ENCODE measurements around the gene BBX.

Gene BBX

DNA sequence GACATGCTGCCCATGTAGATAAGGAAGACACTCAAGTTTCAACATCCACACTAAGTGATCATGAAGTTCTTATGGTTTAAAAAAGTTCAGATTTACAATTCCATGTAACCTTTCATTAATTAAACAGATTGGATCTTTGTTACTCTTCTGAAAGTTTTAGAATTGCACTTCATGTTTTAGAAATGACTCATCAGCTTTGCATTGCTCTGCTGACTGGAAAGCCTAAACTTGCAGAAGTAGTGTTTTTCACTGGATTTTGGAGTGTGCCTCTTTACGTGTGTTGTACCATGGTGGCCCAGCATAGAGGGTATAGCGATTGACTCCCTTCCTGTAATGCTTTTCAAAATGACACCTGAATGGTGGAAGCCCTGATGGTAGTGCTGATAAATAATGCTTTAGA lies 157.9 kb downstream of the BBX start:
- no peak for ATAC-seq
- TF ChIP-seq ZFP3 (CRISPR knock-in tag; IDR thresholded peaks at IDR 0.05): no peak
- no peak for TF ChIP-seq ISL1 (CRISPR knock-in tag; IDR thresholded peaks at IDR 0.05)
- TF ChIP-seq ZC3H10 (CRISPR knock-in tag; IDR thresholded peaks at IDR 0.05): no peak
- TF ChIP-seq, protein P1, sequence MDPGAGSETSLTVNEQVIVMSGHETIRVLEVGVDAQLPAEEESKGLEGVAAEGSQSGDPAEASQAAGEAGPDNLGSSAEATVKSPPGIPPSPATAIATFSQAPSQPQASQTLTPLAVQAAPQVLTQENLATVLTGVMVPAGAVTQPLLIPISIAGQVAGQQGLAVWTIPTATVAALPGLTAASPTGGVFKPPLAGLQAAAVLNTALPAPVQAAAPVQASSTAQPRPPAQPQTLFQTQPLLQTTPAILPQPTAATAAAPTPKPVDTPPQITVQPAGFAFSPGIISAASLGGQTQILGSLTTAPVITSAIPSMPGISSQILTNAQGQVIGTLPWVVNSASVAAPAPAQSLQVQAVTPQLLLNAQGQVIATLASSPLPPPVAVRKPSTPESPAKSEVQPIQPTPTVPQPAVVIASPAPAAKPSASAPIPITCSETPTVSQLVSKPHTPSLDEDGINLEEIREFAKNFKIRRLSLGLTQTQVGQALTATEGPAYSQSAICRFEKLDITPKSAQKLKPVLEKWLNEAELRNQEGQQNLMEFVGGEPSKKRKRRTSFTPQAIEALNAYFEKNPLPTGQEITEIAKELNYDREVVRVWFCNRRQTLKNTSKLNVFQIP (CRISPR knock-in tag; IDR thresholded peaks at IDR 0.05; ENCODE audit: borderline replicate concordance, low read depth): no peak
- TF ChIP-seq CSDC2 (CRISPR knock-in tag; IDR thresholded peaks at IDR 0.05): no peak
- TF ChIP-seq ARNTL (CRISPR knock-in tag; IDR thresholded peaks at IDR 0.05; ENCODE audit: borderline replicate concordance, low read depth): no peak
- TF ChIP-seq OSR1 (CRISPR knock-in tag; IDR thresholded peaks at IDR 0.05): no peak
- TF ChIP-seq ZFP30 (CRISPR knock-in tag; IDR thresholded peaks at IDR 0.05): no peak

DNA sequence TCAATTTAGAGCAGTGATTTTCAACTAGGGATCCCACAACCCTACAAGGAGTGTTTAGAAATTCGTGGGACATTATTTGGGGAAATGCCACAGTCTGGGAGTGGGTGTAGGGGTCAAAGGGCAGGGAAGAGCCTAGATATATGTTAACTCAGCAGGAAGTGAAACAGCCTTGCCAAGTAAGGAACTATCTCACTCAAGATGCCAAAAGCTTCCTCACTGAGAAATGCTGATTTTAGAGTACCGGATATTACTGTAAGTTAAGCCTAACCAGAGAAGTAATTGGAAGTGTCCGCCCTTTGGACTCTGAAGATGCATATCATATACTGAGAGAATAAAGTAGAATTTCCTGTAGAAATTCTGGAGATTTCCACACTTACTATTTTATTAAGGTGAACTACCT lies 158.6 kb downstream of the BBX start:
- no peak for ATAC-seq
- TF ChIP-seq ZFP30 (CRISPR knock-in tag; IDR thresholded peaks at IDR 0.05) (no peak), ZNF70 (CRISPR knock-in tag; IDR thresholded peaks at IDR 0.05) (no peak), GLIS3 (CRISPR knock-in tag; IDR thresholded peaks at IDR 0.05) (no peak), BACH2 (CRISPR knock-in tag; IDR thresholded peaks at IDR 0.05; ENCODE audit: borderline replicate concordance) (no peak), SNAI2 (CRISPR knock-in tag; IDR thresholded peaks at IDR 0.05) (no peak)
- TF ChIP-seq, protein P2, sequence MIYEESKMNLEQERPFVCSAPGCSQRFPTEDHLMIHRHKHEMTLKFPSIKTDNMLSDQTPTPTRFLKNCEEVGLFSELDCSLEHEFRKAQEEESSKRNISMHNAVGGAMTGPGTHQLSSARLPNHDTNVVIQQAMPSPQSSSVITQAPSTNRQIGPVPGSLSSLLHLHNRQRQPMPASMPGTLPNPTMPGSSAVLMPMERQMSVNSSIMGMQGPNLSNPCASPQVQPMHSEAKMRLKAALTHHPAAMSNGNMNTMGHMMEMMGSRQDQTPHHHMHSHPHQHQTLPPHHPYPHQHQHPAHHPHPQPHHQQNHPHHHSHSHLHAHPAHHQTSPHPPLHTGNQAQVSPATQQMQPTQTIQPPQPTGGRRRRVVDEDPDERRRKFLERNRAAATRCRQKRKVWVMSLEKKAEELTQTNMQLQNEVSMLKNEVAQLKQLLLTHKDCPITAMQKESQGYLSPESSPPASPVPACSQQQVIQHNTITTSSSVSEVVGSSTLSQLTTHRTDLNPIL (CRISPR knock-in tag; IDR thresholded peaks at IDR 0.05; ENCODE audit: low read depth): no peak
- TF ChIP-seq, protein P3, sequence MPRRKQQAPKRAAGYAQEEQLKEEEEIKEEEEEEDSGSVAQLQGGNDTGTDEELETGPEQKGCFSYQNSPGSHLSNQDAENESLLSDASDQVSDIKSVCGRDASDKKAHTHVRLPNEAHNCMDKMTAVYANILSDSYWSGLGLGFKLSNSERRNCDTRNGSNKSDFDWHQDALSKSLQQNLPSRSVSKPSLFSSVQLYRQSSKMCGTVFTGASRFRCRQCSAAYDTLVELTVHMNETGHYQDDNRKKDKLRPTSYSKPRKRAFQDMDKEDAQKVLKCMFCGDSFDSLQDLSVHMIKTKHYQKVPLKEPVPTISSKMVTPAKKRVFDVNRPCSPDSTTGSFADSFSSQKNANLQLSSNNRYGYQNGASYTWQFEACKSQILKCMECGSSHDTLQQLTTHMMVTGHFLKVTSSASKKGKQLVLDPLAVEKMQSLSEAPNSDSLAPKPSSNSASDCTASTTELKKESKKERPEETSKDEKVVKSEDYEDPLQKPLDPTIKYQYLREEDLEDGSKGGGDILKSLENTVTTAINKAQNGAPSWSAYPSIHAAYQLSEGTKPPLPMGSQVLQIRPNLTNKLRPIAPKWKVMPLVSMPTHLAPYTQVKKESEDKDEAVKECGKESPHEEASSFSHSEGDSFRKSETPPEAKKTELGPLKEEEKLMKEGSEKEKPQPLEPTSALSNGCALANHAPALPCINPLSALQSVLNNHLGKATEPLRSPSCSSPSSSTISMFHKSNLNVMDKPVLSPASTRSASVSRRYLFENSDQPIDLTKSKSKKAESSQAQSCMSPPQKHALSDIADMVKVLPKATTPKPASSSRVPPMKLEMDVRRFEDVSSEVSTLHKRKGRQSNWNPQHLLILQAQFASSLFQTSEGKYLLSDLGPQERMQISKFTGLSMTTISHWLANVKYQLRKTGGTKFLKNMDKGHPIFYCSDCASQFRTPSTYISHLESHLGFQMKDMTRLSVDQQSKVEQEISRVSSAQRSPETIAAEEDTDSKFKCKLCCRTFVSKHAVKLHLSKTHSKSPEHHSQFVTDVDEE (CRISPR knock-in tag; IDR thresholded peaks at IDR 0.05): no peak

DNA sequence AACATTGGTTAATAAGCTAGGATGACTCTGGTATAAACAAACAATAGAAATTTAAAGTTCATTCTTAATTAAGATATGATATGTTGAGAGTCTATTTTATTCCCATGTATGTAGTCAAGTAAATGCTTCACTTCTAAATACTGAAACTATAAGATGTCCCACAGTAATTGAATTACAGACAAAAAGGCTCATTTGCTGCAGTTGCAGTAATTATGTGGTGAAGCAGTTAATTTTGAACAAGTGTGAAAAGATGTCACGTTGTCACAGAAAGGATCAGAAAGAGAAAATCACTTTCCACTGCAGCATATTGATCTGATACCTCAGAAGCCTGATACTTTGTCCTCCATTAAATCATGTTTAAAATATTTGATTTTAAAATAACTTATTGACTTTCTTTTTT lies 159.8 kb downstream of the BBX start:
- TF ChIP-seq ISL1 (CRISPR knock-in tag; IDR thresholded peaks at IDR 0.05): no peak
- no peak for TF ChIP-seq RARB (CRISPR knock-in tag; IDR thresholded peaks at IDR 0.05)
- TF ChIP-seq, protein P2 (CRISPR knock-in tag; IDR thresholded peaks at IDR 0.05; ENCODE audit: low read depth): no peak
- TF ChIP-seq CSDC2 (CRISPR knock-in tag; IDR thresholded peaks at IDR 0.05): no peak
- no peak for TF ChIP-seq ZNF8 (CRISPR knock-in tag; IDR thresholded peaks at IDR 0.05)
- no peak for TF ChIP-seq TCF4 (CRISPR knock-in tag; IDR thresholded peaks at IDR 0.05; ENCODE audit: borderline replicate concordance)
- TF ChIP-seq, protein P1 (CRISPR knock-in tag; IDR thresholded peaks at IDR 0.05; ENCODE audit: borderline replicate concordance, low read depth): no peak
- no peak for TF ChIP-seq SNAI2 (CRISPR knock-in tag; IDR thresholded peaks at IDR 0.05)
- TF ChIP-seq ARNTL (CRISPR knock-in tag; IDR thresholded peaks at IDR 0.05; ENCODE audit: borderline replicate concordance, low read depth): no peak
- TF ChIP-seq, protein P3 (CRISPR knock-in tag; IDR thresholded peaks at IDR 0.05): no peak
- TF ChIP-seq ZFP3 (CRISPR knock-in tag; IDR thresholded peaks at IDR 0.05): no peak
- TF ChIP-seq ZC3H10 (CRISPR knock-in tag; IDR thresholded peaks at IDR 0.05): no peak
- TF ChIP-seq, protein P4, sequence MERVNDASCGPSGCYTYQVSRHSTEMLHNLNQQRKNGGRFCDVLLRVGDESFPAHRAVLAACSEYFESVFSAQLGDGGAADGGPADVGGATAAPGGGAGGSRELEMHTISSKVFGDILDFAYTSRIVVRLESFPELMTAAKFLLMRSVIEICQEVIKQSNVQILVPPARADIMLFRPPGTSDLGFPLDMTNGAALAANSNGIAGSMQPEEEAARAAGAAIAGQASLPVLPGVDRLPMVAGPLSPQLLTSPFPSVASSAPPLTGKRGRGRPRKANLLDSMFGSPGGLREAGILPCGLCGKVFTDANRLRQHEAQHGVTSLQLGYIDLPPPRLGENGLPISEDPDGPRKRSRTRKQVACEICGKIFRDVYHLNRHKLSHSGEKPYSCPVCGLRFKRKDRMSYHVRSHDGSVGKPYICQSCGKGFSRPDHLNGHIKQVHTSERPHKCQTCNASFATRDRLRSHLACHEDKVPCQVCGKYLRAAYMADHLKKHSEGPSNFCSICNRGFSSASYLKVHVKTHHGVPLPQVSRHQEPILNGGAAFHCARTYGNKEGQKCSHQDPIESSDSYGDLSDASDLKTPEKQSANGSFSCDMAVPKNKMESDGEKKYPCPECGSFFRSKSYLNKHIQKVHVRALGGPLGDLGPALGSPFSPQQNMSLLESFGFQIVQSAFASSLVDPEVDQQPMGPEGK (CRISPR knock-in tag; IDR thresholded peaks at IDR 0.05; ENCODE audit: borderline replicate concordance): no peak
- no peak for TF ChIP-seq GLIS3 (CRISPR knock-in tag; IDR thresholded peaks at IDR 0.05)
- no peak for TF ChIP-seq ZNF70 (CRISPR knock-in tag; IDR thresholded peaks at IDR 0.05)
- TF ChIP-seq, protein P5, sequence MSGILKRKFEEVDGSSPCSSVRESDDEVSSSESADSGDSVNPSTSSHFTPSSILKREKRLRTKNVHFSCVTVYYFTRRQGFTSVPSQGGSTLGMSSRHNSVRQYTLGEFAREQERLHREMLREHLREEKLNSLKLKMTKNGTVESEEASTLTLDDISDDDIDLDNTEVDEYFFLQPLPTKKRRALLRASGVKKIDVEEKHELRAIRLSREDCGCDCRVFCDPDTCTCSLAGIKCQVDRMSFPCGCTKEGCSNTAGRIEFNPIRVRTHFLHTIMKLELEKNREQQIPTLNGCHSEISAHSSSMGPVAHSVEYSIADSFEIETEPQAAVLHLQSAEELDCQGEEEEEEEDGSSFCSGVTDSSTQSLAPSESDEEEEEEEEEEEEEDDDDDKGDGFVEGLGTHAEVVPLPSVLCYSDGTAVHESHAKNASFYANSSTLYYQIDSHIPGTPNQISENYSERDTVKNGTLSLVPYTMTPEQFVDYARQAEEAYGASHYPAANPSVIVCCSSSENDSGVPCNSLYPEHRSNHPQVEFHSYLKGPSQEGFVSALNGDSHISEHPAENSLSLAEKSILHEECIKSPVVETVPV (CRISPR knock-in tag; IDR thresholded peaks at IDR 0.05): no peak
- TF ChIP-seq BACH2 (CRISPR knock-in tag; IDR thresholded peaks at IDR 0.05; ENCODE audit: borderline replicate concordance): no peak
- no peak for TF ChIP-seq TOX (CRISPR knock-in tag; IDR thresholded peaks at IDR 0.05; ENCODE audit: borderline replicate concordance)
- no peak for TF ChIP-seq ESRRG (CRISPR knock-in tag; IDR thresholded peaks at IDR 0.05)
- ATAC-seq: no peak

Data from SK-N-SH treated with all-trans-retinoic acid at 6 μM for 48 hours (cell line).